Muscle of leg (tissue), 11 donors: ENCODE data around the gene LAMA4. TPM values are rescaled to one million over a fixed set of nuclear protein-coding genes. Genes with fewer than 3 reads are reported as not detected.

Experiments
- DNase-seq: peaks from one replicate; pipeline ENCODE4 v3.0.0; 2013
- H3K27ac ChIP-seq: one replicate; pipeline ENCODE4 v1.5.1; 2013; ENCODE audit warnings: mild to moderate bottlenecking, low read length, control low read depth
- H3K27me3 ChIP-seq: one replicate; pipeline ENCODE4 v1.6.1; 2013; ENCODE audit warnings: low read length; ENCODE audit not compliant: control insufficient read depth, insufficient read depth
- H3K36me3 ChIP-seq: one replicate; pipeline ENCODE4 v1.6.1; 2013; ENCODE audit warnings: low read length; ENCODE audit not compliant: control insufficient read depth, insufficient read depth
- H3K4me1 ChIP-seq: one replicate; pipeline ENCODE4 v1.6.1; 2013; ENCODE audit warnings: low read length; ENCODE audit not compliant: control insufficient read depth, insufficient read depth
- H3K4me3 ChIP-seq: one replicate; pipeline ENCODE4 v1.5.1; 2013; ENCODE audit warnings: low read length, control low read depth
- H3K9me3 ChIP-seq: replicated peaks from 2 replicates; pipeline ENCODE4 v1.6.1; 2013; ENCODE audit warnings: low read depth, low read length; ENCODE audit not compliant: control insufficient read depth
- WGBS: methylation state at CpG from one replicate; pipeline ENCODE4 v1.1.5; 2013; ENCODE audit warnings: missing lambda C conversion rate; ENCODE audit not compliant: insufficient coverage; 5-methylcytosine and 5-hydroxymethylcytosine counted together
- polyA plus RNA-seq, 8 donors: library from polyadenylated mRNA; unstranded; fragments of 120-200 nt; gene quantifications; one replicate each; pipeline versions ENCODE4 v1.2.1 to v1.2.3, GENCODE V29; 2013; ENCODE audit warnings: inconsistent platforms in 1 of 8, low replicate concordance in 1 of 8; ENCODE audit not compliant: insufficient read length in 8 of 8, insufficient read depth in 1 of 8
- total RNA-seq: library from RNA; stranded (reverse); fragments of 120-200 nt; gene quantifications from one replicate; pipeline ENCODE4 v1.2.4, GENCODE V29; 2013

The LAMA4 gene
- total and polyA plus RNA-seq, 9 donors: 123 to 249 (median 188) TPM

DNA sequence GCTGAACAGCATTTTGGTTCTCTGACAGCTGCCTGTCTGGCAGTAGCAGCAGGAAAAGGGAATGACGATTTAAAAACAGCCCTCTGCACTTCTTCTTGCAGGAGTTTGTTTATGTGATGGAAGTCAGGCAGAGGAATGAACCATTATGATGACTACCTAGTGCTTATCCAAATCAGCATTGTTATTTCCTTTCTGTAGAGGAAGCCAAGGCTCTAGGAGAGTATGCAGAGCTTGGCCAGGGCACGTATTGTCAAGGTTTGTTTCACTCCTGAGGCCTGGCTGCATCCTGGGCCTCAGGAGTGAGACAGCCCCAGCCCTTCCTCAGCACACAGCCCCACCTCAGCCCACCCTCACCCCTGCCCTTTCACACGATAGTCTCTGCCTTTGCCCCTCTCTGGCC is 98.5 kb downstream of the LAMA4 start:
- DNase-seq: no peak
- H3K27ac ChIP-seq: no peak overlapping the region
- WGBS: no CpG with 5 or more reads among the region's 3 CpGs

DNA sequence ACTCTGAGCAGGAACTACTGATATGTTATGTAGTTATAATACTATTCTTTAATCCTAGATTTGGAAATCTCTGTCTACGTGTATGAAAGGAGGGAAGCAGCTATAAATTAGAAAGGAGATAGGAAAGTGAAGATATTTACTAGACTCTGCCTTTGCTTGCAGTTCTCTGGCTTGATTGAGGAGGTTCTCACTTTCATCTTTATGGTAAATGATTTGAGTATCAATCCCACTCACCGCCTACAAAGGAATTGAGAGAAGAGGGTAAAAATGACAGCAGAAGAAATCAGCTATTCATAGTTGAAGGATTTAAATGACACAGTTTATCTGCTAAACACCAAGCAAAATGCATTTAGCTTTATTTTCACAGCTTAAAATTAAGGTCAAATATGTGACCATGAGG is 99.7 kb downstream of the LAMA4 start:
- no peak for DNase-seq
- no peaks in the 10 kb centered on the region for H3K27me3 ChIP-seq
- no peaks in the 10 kb centered on the region for H3K9me3 ChIP-seq
- no CpG with 5 or more reads among the region's 2 CpGs for WGBS
- H3K4me3 ChIP-seq: no peak overlapping the region
- H3K27ac ChIP-seq: no peak overlapping the region
- peaks cover 3% of the 10 kb centered on the region for H3K4me1 ChIP-seq
- H3K36me3 ChIP-seq: peaks cover 28% of the 10 kb centered on the region

More for the DNA sequence above, 98.5 kb downstream of the LAMA4 start:
- H3K36me3 ChIP-seq: peaks cover 35% of the 10 kb centered on the region
- no peak overlapping the region for H3K4me3 ChIP-seq
- no peaks in the 10 kb centered on the region for H3K9me3 ChIP-seq
- no peaks in the 10 kb centered on the region for H3K27me3 ChIP-seq
- no peaks in the 10 kb centered on the region for H3K4me1 ChIP-seq

DNA sequence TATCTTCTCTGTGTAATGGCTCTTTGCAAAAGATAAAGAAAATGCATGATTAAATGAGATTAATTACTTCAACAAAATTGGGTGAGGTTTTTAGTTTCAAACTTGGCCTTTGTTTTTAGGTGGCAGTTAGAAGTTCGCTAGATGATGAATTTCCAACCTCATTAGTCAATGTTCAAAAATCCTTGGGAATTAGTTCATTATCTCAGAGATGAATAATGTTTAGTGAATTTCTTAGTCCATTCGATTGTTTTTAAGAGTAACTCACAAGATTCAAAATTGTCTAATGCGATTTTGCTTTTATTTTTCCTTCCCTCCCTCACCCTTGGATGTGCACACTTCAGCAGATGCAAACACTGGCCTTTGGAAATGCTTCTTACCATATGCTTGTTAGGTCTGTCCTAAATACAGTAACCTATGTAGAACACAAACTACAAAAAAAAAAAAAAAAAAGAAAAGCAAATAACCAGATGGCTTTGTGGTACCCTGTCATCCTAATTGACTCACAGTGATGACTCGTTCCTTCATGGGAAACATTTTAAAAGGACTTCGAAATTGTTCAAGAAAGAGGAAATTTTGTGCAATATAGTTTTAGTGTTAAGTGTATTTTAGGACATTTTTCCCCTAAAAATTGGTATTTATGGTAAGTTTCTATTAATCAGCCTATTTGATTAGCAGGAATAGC is 100.3 kb downstream of the LAMA4 start:
- H3K36me3 ChIP-seq: peaks cover 25% of the 10 kb centered on the region
- H3K4me3 ChIP-seq: no peak overlapping the region
- no peak overlapping the region for H3K27ac ChIP-seq
- H3K27me3 ChIP-seq: no peaks in the 10 kb centered on the region
- no peaks in the 10 kb centered on the region for H3K9me3 ChIP-seq
- no CpG with 5 or more reads among the region's 5 CpGs for WGBS
- H3K4me1 ChIP-seq: peaks cover 3% of the 10 kb centered on the region
- no peak for DNase-seq

- Histone ChIP-seq H3K4me3 (no peak overlapping the region), H3K9me3 (no peaks in the 10 kb centered on the region), H3K27me3 (no peaks in the 10 kb centered on the region), H3K27ac (peak overlapping the region; percentile 73), H3K36me3 (peaks cover 23% of the 10 kb centered on the region), H3K4me1 (peaks cover 3% of the 10 kb centered on the region)
- peak; percentile 39 for DNase-seq
- WGBS: 40% methylated on average over 1 of the region's 5 CpGs
Observed at GRCh38 chr6:112150363-112150762, 104.0 kb downstream of the LAMA4 start.

DNA sequence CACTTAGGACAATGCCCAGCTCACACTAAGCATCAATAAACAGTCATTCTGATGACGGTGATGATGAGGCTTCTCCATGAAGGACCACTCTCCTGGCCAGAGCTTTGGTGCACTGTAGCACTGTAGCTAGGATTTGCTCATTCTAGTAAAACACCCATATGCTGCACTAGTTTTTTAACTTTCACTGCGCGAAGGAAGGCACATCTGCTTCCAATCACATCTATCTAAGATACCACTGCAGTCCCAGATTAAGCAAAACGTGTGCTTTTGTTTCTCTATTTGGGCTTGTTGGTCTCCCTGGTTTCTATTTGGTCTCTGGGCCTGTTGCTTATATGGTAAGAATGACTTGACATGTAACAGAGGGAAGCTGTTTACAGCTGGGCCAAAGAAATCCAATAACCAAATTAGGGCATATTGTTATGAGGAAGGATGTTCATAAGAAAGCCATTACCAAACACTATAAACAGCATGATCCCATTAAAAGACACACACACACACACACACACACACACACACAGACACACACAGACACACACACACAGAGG is 104.6 kb downstream of the LAMA4 start:
- WGBS: 83% methylated on average over 1 of the region's 4 CpGs
- Histone ChIP-seq H3K27me3 (no peaks in the 10 kb centered on the region), H3K4me3 (no peak overlapping the region), H3K4me1 (peaks cover 4% of the 10 kb centered on the region), H3K27ac (peak overlapping the region; percentile 73), H3K9me3 (no peaks in the 10 kb centered on the region), H3K36me3 (peaks cover 26% of the 10 kb centered on the region)
- peak; percentile 71 for DNase-seq

- no peaks in the 10 kb centered on the region for H3K27me3 ChIP-seq
- DNase-seq: no peak
- no peaks in the 10 kb centered on the region for H3K9me3 ChIP-seq
- 20% methylated on average over 1 of the region's 1 CpG for WGBS
- peak overlapping the region; percentile 66 for H3K27ac ChIP-seq
- H3K4me1 ChIP-seq: peaks cover 4% of the 10 kb centered on the region
- no peak overlapping the region for H3K4me3 ChIP-seq
- peaks cover 28% of the 10 kb centered on the region for H3K36me3 ChIP-seq
Observed at GRCh38 chr6:112149236-112149635, 105.1 kb downstream of the LAMA4 start.

GRCh38 chr6:112148103-112148502 is 106.3 kb downstream of the LAMA4 start:
- peaks cover 31% of the 10 kb centered on the region for H3K36me3 ChIP-seq
- H3K27ac ChIP-seq: no peak overlapping the region
- WGBS: 73% methylated on average over 2 of the region's 6 CpGs
- H3K4me1 ChIP-seq: peaks cover 4% of the 10 kb centered on the region
- no peak overlapping the region for H3K4me3 ChIP-seq
- no peaks in the 10 kb centered on the region for H3K27me3 ChIP-seq
- H3K9me3 ChIP-seq: no peaks in the 10 kb centered on the region
- no peak for DNase-seq

DNA sequence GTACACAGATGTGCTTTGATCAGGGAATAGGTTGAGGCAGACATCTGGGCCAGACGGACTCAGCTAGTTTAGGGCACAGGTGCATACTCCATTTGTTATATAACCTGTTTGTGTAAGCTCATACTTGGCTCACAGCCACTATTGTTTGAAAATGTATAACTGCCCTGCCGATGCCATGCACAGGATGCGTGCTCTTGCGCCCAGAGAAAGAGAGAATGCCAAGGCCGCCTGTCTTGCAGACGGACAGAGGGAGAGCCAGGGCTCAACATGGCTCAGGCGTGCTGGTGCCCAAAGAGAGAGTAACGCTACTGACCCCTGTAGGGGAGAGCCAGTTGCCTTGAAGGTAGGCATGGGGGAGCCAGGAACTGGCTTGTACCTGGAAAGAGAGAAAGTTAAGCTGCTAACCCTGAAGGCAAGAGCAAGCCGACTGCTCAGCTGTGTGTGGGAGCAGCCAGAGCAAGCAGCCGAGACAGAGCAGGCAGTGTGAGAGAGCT is 109.2 kb downstream of the LAMA4 start:
- Histone ChIP-seq H3K4me3 (no peak overlapping the region), H3K9me3 (no peaks in the 10 kb centered on the region), H3K27me3 (no peaks in the 10 kb centered on the region), H3K4me1 (peaks cover 2% of the 10 kb centered on the region), H3K36me3 (peaks cover 41% of the 10 kb centered on the region), H3K27ac (no peak overlapping the region)
- no peak for DNase-seq
- 81% methylated on average over 8 of the region's 10 CpGs for WGBS

DNA sequence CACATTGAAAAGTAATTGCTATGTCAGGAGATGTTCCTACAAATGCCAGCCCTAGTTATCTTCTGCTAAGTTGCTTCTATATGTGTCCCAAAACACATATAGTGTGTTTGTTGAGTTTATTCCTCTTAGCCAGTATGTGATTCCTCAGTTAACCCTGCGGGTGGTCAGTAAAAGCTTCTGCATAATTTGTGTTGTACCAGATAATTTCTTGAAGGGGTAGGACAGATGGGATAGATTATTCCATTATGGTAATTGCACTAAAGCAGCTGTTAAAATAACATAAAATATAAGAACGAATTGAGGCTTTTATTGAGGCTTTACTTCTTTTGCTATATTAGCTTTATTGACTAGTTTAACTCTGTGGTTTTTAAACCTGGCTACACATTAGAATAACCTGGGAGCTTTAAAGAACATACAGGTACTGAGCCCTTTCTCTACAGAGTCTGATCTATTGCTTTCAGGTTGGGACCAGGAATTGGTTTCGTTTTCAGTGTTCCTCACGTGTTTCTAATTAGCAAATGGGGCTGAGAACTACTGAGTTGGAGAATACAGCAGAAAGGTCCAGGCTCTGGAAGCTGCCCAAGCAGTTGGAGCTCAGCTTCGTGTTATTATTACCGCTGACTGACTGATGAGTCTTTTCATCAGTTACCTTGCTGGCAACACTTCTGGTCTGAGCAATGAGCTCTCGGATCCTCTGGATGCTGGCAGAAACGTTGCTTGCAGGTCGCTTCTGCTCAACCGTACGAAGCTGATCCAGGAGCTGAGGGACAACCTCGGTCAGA is 110.0 kb downstream of the LAMA4 start:
- peak; percentile 53 for DNase-seq
- Histone ChIP-seq H3K4me3 (no peak overlapping the region), H3K27ac (no peak overlapping the region), H3K36me3 (peaks cover 43% of the 10 kb centered on the region), H3K27me3 (no peaks in the 10 kb centered on the region), H3K4me1 (peaks cover 2% of the 10 kb centered on the region), H3K9me3 (no peaks in the 10 kb centered on the region)
- WGBS: 27% methylated on average over 9 of the region's 12 CpGs

- Histone ChIP-seq H3K9me3 (no peaks in the 10 kb centered on the region), H3K4me3 (no peak overlapping the region), H3K4me1 (peaks cover 2% of the 10 kb centered on the region), H3K36me3 (peaks cover 44% of the 10 kb centered on the region), H3K27ac (no peak overlapping the region), H3K27me3 (no peaks in the 10 kb centered on the region)
- no CpG with 5 or more reads among the region's 2 CpGs for WGBS
- DNase-seq: no peak
Observed at GRCh38 chr6:112141707-112142106, 112.7 kb downstream of the LAMA4 start.
